ENCODE measurements around the gene KRTAP3-3.
"Not testable (repeated sequence)": the region's sequence is repeated elsewhere in the genome, so short reads cannot be mapped to it uniquely, and the experiment has no call there.

Gene KRTAP3-3

GRCh38 chr17:41003926-41004325 is 10.0 kb upstream of the KRTAP3-3 start:
- no peaks in the 10 kb centered on the region for H3K36me3 Mint-ChIP-seq (ENCODE audit: low read depth)
- H3K9me3 Mint-ChIP-seq = peaks cover 2% of the 10 kb centered on the region
- H3K27ac Mint-ChIP-seq = no peak overlapping the region
- TF ChIP-seq, protein P1, sequence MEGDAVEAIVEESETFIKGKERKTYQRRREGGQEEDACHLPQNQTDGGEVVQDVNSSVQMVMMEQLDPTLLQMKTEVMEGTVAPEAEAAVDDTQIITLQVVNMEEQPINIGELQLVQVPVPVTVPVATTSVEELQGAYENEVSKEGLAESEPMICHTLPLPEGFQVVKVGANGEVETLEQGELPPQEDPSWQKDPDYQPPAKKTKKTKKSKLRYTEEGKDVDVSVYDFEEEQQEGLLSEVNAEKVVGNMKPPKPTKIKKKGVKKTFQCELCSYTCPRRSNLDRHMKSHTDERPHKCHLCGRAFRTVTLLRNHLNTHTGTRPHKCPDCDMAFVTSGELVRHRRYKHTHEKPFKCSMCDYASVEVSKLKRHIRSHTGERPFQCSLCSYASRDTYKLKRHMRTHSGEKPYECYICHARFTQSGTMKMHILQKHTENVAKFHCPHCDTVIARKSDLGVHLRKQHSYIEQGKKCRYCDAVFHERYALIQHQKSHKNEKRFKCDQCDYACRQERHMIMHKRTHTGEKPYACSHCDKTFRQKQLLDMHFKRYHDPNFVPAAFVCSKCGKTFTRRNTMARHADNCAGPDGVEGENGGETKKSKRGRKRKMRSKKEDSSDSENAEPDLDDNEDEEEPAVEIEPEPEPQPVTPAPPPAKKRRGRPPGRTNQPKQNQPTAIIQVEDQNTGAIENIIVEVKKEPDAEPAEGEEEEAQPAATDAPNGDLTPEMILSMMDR (IDR thresholded peaks at IDR 0.05; ENCODE audit: unreplicated experiment in 3 of 3) = no peak
- H3K4me3 Mint-ChIP-seq = no peak overlapping the region
- H3K27me3 Mint-ChIP-seq (ENCODE audit: low read depth) = peaks cover 5% of the 10 kb centered on the region
- H3K4me1 Mint-ChIP-seq = peaks cover 13% of the 10 kb centered on the region

GRCh38 chr17:41002814-41003213 is 8.8 kb upstream of the KRTAP3-3 start:
- Mint-ChIP-seq H3K27me3 (ENCODE audit: low read depth) (peaks cover 5% of the 10 kb centered on the region), H3K36me3 (ENCODE audit: low read depth) (no peaks in the 10 kb centered on the region), H3K27ac (no peak overlapping the region), H3K9me3 (peaks cover 2% of the 10 kb centered on the region), H3K4me3 (no peak overlapping the region), H3K4me1 (peaks cover 13% of the 10 kb centered on the region)
- TF ChIP-seq, protein P1 (IDR thresholded peaks at IDR 0.05; ENCODE audit: unreplicated experiment in 3 of 3) = no peak

DNA sequence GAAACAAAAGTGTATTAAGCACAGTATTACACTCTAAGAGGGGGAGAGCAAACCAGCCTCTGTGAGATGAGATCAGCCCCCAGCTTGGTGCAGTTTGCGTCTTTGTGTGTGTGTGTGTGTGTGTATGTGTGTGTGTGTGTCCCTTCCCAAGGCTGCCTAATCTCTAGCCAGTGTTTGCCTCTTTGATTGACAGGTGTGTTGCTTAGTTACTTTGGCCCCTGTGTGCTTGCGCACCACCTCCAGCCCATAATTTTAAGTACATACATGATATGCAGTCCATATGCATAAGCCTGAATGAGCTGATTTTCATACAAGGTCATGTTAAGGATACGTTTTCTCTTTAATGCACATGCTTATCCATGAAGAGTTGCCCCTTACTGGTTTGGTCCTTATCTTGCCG is 7.8 kb upstream of the KRTAP3-3 start:
- Mint-ChIP-seq H3K4me1 (peaks cover 20% of the 10 kb centered on the region), H3K4me3 (no peak overlapping the region), H3K27ac (no peak overlapping the region), H3K9me3 (peaks cover 2% of the 10 kb centered on the region), H3K36me3 (ENCODE audit: low read depth) (no peaks in the 10 kb centered on the region), H3K27me3 (ENCODE audit: low read depth) (peaks cover 5% of the 10 kb centered on the region)
- TF ChIP-seq, protein P1 (IDR thresholded peaks at IDR 0.05; ENCODE audit: unreplicated experiment in 3 of 3) = no peak

DNA sequence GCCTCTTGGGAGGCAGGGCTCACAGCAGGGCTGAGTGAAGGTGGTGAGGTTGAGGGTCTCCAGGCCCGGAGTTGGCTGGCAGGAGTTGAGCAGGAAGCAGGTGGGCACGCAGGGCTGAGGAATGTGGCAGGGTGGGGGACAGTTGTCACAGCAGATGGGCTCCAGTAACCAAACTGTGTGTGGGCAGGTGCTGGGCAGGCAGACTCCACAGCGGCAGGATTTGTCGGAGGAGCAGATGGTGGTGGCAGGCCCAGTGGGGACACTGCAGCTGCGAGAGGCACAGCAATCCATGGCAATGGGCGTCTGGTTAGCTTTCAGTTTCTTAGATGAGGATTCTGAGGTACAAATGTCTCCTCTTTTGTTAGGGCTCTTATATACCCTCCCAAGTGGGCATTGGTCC is 5.6 kb upstream of the KRTAP3-3 start, which contains the start of gene KRTAP3-2:
Gene KRTAP3-2 (minus strand): TSS at position 344 of the 400 bp plus-strand sequence. CDS start 53 bp downstream, at position 291.
- not testable (repeated sequence) for H3K27ac Mint-ChIP-seq; H3K9me3 Mint-ChIP-seq; H3K36me3 Mint-ChIP-seq (ENCODE audit: low read depth); H3K27me3 Mint-ChIP-seq (ENCODE audit: low read depth)
- H3K4me3 Mint-ChIP-seq = peak within 1 kb of the TSS in 1 of 3 experiments; percentile 51
- H3K4me1 Mint-ChIP-seq = peaks cover 25% of the 10 kb centered on the region

GRCh38 chr17:40997361-40997760 is 3.4 kb upstream of the KRTAP3-3 start:
- Mint-ChIP-seq H3K36me3 (ENCODE audit: low read depth) (no peaks in the 10 kb centered on the region), H3K4me3 (no peak overlapping the region), H3K4me1 (peaks cover 29% of the 10 kb centered on the region), H3K9me3 (peaks cover 2% of the 10 kb centered on the region), H3K27me3 (ENCODE audit: low read depth) (peaks cover 5% of the 10 kb centered on the region), H3K27ac (no peak overlapping the region)
- TF ChIP-seq, protein P1 (IDR thresholded peaks at IDR 0.05; ENCODE audit: unreplicated experiment in 3 of 3) = no peak

GRCh38 chr17:40996829-40997228 is 2.9 kb upstream of the KRTAP3-3 start:
- H3K4me3 Mint-ChIP-seq = no peak overlapping the region
- peaks cover 32% of the 10 kb centered on the region for H3K4me1 Mint-ChIP-seq
- no peak overlapping the region for H3K27ac Mint-ChIP-seq
- H3K27me3 Mint-ChIP-seq (ENCODE audit: low read depth) = peaks cover 5% of the 10 kb centered on the region
- TF ChIP-seq, protein P1 (IDR thresholded peaks at IDR 0.05; ENCODE audit: unreplicated experiment in 3 of 3) = no peak
- no peaks in the 10 kb centered on the region for H3K36me3 Mint-ChIP-seq (ENCODE audit: low read depth)
- H3K9me3 Mint-ChIP-seq = peaks cover 2% of the 10 kb centered on the region
